WTC11 (cell line): ENCODE measurements around the gene PRKN. TPM values are rescaled to one million over a fixed set of nuclear protein-coding genes. Genes with fewer than 3 reads are reported as not detected.

Experiments
- ATAC-seq: fragments of 200-7000 bp; cut with Tn5 transposase; 2 replicates; pipeline ENCODE4 v1.10.0; 2021; ENCODE audit warnings: mild to moderate bottlenecking, moderate library complexity
- CTCF ChIA-PET: fragments of 300-600 bp; sonication (Branson Sonifier 250); formaldehyde crosslinking; loops from one replicate; lab custom pipeline; 2021; ENCODE audit warnings: antibody characterized with exemption; lab: Charles Lee
- POLR2A ChIA-PET: fragments of 350-600 bp; sonication (Branson Sonifier 250); formaldehyde crosslinking; loops from one replicate; lab custom pipeline; 2021; ENCODE audit warnings: antibody characterized with exemption; lab: Charles Lee
- DNase-seq: peaks from one replicate; pipeline ENCODE4 v3.0.0; 2021; ENCODE audit warnings: low spot score
- H3K27ac Mint-ChIP-seq: 2 replicates; pipeline ENCODE4 v1.8.0; 2021; ENCODE audit warnings: mixed read lengths
- H3K27me3 Mint-ChIP-seq: 2 replicates; pipeline ENCODE4 v1.8.0; 2021; ENCODE audit warnings: low read depth, mild to moderate bottlenecking, moderate library complexity, mixed read lengths
- H3K36me3 Mint-ChIP-seq: 2 replicates; pipeline ENCODE4 v1.8.0; 2021; ENCODE audit warnings: mixed read lengths
- H3K4me1 Mint-ChIP-seq: 2 replicates; pipeline ENCODE4 v1.8.0; 2022; ENCODE audit warnings: mixed read lengths
- H3K4me3 Mint-ChIP-seq: 2 replicates; pipeline ENCODE4 v1.8.0; 2021; ENCODE audit warnings: mild to moderate bottlenecking, moderate library complexity, mixed read lengths
- H3K9me3 Mint-ChIP-seq: 2 replicates; pipeline ENCODE4 v1.8.0; 2021; ENCODE audit warnings: mixed read lengths
- CREB1 ChIP-seq: sonication (generic); formaldehyde crosslinking; IDR thresholded peaks from 2 replicates; pipeline ENCODE4 v1.8.0; 2023; ENCODE audit warnings: mild to moderate bottlenecking, missing genetic modification reagents
- EMX1 ChIP-seq: fragments of 250-450 bp; sonication (Bioruptor Pico); IDR thresholded peaks from 2 replicates; pipeline ENCODE4 v1.8.0; 2021; ENCODE audit warnings: mild to moderate bottlenecking
- ERG ChIP-seq: fragments of 250-450 bp; sonication (Bioruptor Pico); IDR thresholded peaks from 2 replicates; pipeline ENCODE4 v1.8.0; 2021; ENCODE audit warnings: mild to moderate bottlenecking
- GTF2I ChIP-seq: fragments of 250-450 bp; sonication (Bioruptor Pico); conservative IDR thresholded peaks from 2 replicates; pipeline ENCODE4 v1.4.0; 2021; ENCODE audit warnings: mild to moderate bottlenecking
- HMGA2 ChIP-seq: fragments of 250-450 bp; sonication (Bioruptor Pico); IDR thresholded peaks from 2 replicates; pipeline ENCODE4 v1.4.0; 2021; ENCODE audit warnings: mild to moderate bottlenecking, moderate library complexity
- IRF1 ChIP-seq: sonication (generic); formaldehyde crosslinking; IDR thresholded peaks from 2 replicates; pipeline ENCODE4 v1.8.0; 2023; ENCODE audit warnings: missing genetic modification reagents
- IRF2 ChIP-seq: sonication (generic); formaldehyde crosslinking; IDR thresholded peaks from 2 replicates; pipeline ENCODE4 v1.8.0; 2022; ENCODE audit warnings: low read depth, missing genetic modification reagents, borderline replicate concordance
- MYBL2 ChIP-seq: sonication (generic); formaldehyde crosslinking; IDR thresholded peaks from 2 replicates; pipeline ENCODE4 v1.8.1; 2023; ENCODE audit warnings: mild to moderate bottlenecking, moderate library complexity, missing genetic modification reagents
- NFYB ChIP-seq: sonication (generic); formaldehyde crosslinking; conservative IDR thresholded peaks from 2 replicates; pipeline ENCODE4 v1.8.0; 2022; ENCODE audit warnings: low read depth, missing genetic modification reagents
- NR3C1 ChIP-seq: sonication (generic); formaldehyde crosslinking; conservative IDR thresholded peaks from 2 replicates; pipeline ENCODE4 v1.8.1; 2023; ENCODE audit warnings: low read depth, mild to moderate bottlenecking, missing genetic modification reagents
- OVOL2 ChIP-seq: fragments of 250-450 bp; sonication (Bioruptor Pico); IDR thresholded peaks from 2 replicates; pipeline ENCODE4 v1.9.0; 2021; ENCODE audit warnings: mild to moderate bottlenecking, borderline replicate concordance
- PRRX2 ChIP-seq: fragments of 250-450 bp; sonication (Bioruptor Pico); IDR thresholded peaks from 2 replicates; pipeline ENCODE4 v1.8.0; 2021; ENCODE audit warnings: mild to moderate bottlenecking
- RELA ChIP-seq: sonication (generic); formaldehyde crosslinking; IDR thresholded peaks from 2 replicates; pipeline ENCODE4 v1.8.1; 2022; ENCODE audit warnings: missing genetic modification reagents, mild to moderate bottlenecking, borderline replicate concordance
- SMAD4 ChIP-seq: sonication (generic); formaldehyde crosslinking; IDR thresholded peaks from 2 replicates; pipeline ENCODE4 v1.8.0; 2022; ENCODE audit warnings: mild to moderate bottlenecking, missing genetic modification reagents
- SP1 ChIP-seq: sonication (generic); formaldehyde crosslinking; conservative IDR thresholded peaks from 2 replicates; pipeline ENCODE4 v1.8.1; 2022; ENCODE audit warnings: missing genetic modification reagents
- TEAD1 ChIP-seq: sonication (generic); formaldehyde crosslinking; IDR thresholded peaks from 2 replicates; pipeline ENCODE4 v1.8.0; 2022; ENCODE audit warnings: mild to moderate bottlenecking, missing genetic modification reagents
- USF2 ChIP-seq: sonication (generic); formaldehyde crosslinking; IDR thresholded peaks from 2 replicates; pipeline ENCODE4 v1.8.1; 2023; ENCODE audit warnings: mild to moderate bottlenecking, missing genetic modification reagents, moderate library complexity
- ZBTB21 ChIP-seq: sonication (generic); formaldehyde crosslinking; IDR thresholded peaks from 2 replicates; pipeline ENCODE4 v1.8.1; 2023; ENCODE audit warnings: mild to moderate bottlenecking, missing genetic modification reagents, borderline replicate concordance
- ZNF263 ChIP-seq: sonication (generic); formaldehyde crosslinking; IDR thresholded peaks from 2 replicates; pipeline ENCODE4 v1.8.1; 2022; ENCODE audit warnings: low read depth, mild to moderate bottlenecking, moderate library complexity, missing genetic modification reagents
- ZNF317 ChIP-seq: sonication (generic); formaldehyde crosslinking; IDR thresholded peaks from 2 replicates; pipeline ENCODE4 v1.8.1; 2023; ENCODE audit warnings: low read depth, mild to moderate bottlenecking, moderate library complexity, missing genetic modification reagents, borderline replicate concordance
- ZNF423 ChIP-seq: fragments of 250-450 bp; sonication (Bioruptor Pico); IDR thresholded peaks from 2 replicates; pipeline ENCODE4 v2.1.2; 2022; ENCODE audit warnings: mild to moderate bottlenecking, moderate library complexity
- total RNA-seq: library from RNA; stranded (reverse); gene quantifications from 3 replicates; pipeline ENCODE4 v1.2.3, GENCODE V29; 2021
- TF ChIP-seq, protein P1 (sequence below): fragments of 250-450 bp; sonication (Bioruptor Pico); IDR thresholded peaks from 2 replicates; pipeline ENCODE4 v1.9.0; 2021; ENCODE audit warnings: mild to moderate bottlenecking
- TF ChIP-seq, protein P2 (sequence below): sonication (generic); formaldehyde crosslinking; IDR thresholded peaks from 2 replicates; pipeline ENCODE4 v1.8.0; 2022; ENCODE audit warnings: missing genetic modification reagents
- TF ChIP-seq, protein P3 (sequence below): fragments of 200-600 bp; IDR thresholded peaks from 2 replicates; pipeline ENCODE4 v1.8.0; 2022; ENCODE audit warnings: antibody characterized with exemption
- TF ChIP-seq, protein P4 (sequence below): sonication (generic); formaldehyde crosslinking; IDR thresholded peaks from 2 replicates; pipeline ENCODE4 v1.8.1; 2022; ENCODE audit warnings: low read depth, missing genetic modification reagents, borderline replicate concordance
- TF ChIP-seq, protein P5 (sequence below): fragments of 250-450 bp; sonication (Bioruptor Pico); IDR thresholded peaks from 2 replicates; pipeline ENCODE4 v1.9.0; 2021; ENCODE audit warnings: mild to moderate bottlenecking

Gene PRKN
- total RNA-seq, 1 experiment from 2014 or later = 0.59 TPM

DNA sequence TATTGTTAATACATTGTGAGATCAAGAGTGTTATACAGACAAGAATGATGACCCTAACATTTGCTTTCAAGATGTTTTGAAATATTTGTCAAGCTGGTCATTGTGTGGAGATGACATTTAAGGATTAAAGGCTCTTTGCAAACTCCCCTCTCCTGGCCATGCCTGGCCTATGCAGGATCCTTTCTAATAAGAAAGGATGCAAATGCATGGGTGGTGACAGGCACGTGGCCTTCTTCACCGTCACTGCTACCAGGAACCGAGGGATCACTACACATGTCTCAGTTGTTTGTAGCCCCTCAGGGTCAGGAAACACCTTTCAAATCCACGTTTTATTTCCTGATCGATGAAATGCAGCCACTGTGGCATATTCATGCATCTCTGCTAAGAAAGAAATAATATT, 419.7 kb downstream of the PRKN start (continued):
- no peak for TF ChIP-seq ZNF317 (CRISPR knock-in tag)
- no peak for TF ChIP-seq HMGA2
- TF ChIP-seq, protein P1, sequence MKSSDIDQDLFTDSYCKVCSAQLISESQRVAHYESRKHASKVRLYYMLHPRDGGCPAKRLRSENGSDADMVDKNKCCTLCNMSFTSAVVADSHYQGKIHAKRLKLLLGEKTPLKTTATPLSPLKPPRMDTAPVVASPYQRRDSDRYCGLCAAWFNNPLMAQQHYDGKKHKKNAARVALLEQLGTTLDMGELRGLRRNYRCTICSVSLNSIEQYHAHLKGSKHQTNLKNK (CRISPR knock-in tag) = no peak
- no peak for TF ChIP-seq ZNF423 (CRISPR knock-in tag)
- TF ChIP-seq NR3C1 (CRISPR knock-in tag) = no peak
- TF ChIP-seq, protein P2, sequence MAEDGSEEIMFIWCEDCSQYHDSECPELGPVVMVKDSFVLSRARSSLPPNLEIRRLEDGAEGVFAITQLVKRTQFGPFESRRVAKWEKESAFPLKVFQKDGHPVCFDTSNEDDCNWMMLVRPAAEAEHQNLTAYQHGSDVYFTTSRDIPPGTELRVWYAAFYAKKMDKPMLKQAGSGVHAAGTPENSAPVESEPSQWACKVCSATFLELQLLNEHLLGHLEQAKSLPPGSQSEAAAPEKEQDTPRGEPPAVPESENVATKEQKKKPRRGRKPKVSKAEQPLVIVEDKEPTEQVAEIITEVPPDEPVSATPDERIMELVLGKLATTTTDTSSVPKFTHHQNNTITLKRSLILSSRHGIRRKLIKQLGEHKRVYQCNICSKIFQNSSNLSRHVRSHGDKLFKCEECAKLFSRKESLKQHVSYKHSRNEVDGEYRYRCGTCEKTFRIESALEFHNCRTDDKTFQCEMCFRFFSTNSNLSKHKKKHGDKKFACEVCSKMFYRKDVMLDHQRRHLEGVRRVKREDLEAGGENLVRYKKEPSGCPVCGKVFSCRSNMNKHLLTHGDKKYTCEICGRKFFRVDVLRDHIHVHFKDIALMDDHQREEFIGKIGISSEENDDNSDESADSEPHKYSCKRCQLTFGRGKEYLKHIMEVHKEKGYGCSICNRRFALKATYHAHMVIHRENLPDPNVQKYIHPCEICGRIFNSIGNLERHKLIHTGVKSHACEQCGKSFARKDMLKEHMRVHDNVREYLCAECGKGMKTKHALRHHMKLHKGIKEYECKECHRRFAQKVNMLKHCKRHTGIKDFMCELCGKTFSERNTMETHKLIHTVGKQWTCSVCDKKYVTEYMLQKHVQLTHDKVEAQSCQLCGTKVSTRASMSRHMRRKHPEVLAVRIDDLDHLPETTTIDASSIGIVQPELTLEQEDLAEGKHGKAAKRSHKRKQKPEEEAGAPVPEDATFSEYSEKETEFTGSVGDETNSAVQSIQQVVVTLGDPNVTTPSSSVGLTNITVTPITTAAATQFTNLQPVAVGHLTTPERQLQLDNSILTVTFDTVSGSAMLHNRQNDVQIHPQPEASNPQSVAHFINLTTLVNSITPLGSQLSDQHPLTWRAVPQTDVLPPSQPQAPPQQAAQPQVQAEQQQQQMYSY (CRISPR knock-in tag) = no peak
- no peak for TF ChIP-seq GTF2I
- no peak for TF ChIP-seq RELA (CRISPR knock-in tag)
- no peak for TF ChIP-seq ZNF263 (CRISPR knock-in tag)
- no peak for TF ChIP-seq ZBTB21 (CRISPR knock-in tag)
- no peak for TF ChIP-seq ERG

- DNase-seq (no peak), ATAC-seq (no peak)
- ChIA-PET POLR2A (no interaction called here), CTCF (no interaction called here)
- Mint-ChIP-seq H3K36me3 (no peaks in the 10 kb centered on the region), H3K27ac (no peak overlapping the region), H3K4me3 (no peak overlapping the region), H3K27me3 (0 out of 2 replicates have a peak, but pooled peaks cover 3% of the 10 kb centered on the region), H3K9me3 (0 out of 2 replicates have a peak, but pooled peaks cover 5% of the 10 kb centered on the region), H3K4me1 (peaks cover 5% of the 10 kb centered on the region)
- TF ChIP-seq EMX1 (CRISPR knock-in tag) (no peak), CREB1 (CRISPR knock-in tag) (no peak), PRRX2 (CRISPR knock-in tag) (no peak), MYBL2 (CRISPR knock-in tag) (no peak), ZNF263 (CRISPR knock-in tag) (no peak), NFYB (CRISPR knock-in tag) (no peak), IRF1 (CRISPR knock-in tag) (no peak), TEAD1 (CRISPR knock-in tag) (no peak), USF2 (CRISPR knock-in tag) (no peak), OVOL2 (CRISPR knock-in tag) (no peak), SMAD4 (CRISPR knock-in tag) (no peak), SP1 (CRISPR knock-in tag) (no peak), IRF2 (CRISPR knock-in tag) (no peak), RELA (CRISPR knock-in tag) (no peak)
- TF ChIP-seq, protein P3, sequence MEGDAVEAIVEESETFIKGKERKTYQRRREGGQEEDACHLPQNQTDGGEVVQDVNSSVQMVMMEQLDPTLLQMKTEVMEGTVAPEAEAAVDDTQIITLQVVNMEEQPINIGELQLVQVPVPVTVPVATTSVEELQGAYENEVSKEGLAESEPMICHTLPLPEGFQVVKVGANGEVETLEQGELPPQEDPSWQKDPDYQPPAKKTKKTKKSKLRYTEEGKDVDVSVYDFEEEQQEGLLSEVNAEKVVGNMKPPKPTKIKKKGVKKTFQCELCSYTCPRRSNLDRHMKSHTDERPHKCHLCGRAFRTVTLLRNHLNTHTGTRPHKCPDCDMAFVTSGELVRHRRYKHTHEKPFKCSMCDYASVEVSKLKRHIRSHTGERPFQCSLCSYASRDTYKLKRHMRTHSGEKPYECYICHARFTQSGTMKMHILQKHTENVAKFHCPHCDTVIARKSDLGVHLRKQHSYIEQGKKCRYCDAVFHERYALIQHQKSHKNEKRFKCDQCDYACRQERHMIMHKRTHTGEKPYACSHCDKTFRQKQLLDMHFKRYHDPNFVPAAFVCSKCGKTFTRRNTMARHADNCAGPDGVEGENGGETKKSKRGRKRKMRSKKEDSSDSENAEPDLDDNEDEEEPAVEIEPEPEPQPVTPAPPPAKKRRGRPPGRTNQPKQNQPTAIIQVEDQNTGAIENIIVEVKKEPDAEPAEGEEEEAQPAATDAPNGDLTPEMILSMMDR = no peak
- TF ChIP-seq, protein P4, sequence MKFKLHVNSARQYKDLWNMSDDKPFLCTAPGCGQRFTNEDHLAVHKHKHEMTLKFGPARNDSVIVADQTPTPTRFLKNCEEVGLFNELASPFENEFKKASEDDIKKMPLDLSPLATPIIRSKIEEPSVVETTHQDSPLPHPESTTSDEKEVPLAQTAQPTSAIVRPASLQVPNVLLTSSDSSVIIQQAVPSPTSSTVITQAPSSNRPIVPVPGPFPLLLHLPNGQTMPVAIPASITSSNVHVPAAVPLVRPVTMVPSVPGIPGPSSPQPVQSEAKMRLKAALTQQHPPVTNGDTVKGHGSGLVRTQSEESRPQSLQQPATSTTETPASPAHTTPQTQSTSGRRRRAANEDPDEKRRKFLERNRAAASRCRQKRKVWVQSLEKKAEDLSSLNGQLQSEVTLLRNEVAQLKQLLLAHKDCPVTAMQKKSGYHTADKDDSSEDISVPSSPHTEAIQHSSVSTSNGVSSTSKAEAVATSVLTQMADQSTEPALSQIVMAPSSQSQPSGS (CRISPR knock-in tag) = no peak
- TF ChIP-seq, protein P5, sequence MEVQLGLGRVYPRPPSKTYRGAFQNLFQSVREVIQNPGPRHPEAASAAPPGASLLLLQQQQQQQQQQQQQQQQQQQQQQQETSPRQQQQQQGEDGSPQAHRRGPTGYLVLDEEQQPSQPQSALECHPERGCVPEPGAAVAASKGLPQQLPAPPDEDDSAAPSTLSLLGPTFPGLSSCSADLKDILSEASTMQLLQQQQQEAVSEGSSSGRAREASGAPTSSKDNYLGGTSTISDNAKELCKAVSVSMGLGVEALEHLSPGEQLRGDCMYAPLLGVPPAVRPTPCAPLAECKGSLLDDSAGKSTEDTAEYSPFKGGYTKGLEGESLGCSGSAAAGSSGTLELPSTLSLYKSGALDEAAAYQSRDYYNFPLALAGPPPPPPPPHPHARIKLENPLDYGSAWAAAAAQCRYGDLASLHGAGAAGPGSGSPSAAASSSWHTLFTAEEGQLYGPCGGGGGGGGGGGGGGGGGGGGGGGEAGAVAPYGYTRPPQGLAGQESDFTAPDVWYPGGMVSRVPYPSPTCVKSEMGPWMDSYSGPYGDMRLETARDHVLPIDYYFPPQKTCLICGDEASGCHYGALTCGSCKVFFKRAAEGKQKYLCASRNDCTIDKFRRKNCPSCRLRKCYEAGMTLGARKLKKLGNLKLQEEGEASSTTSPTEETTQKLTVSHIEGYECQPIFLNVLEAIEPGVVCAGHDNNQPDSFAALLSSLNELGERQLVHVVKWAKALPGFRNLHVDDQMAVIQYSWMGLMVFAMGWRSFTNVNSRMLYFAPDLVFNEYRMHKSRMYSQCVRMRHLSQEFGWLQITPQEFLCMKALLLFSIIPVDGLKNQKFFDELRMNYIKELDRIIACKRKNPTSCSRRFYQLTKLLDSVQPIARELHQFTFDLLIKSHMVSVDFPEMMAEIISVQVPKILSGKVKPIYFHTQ = no peak
Observed at GRCh38 chr6:162306616-162307015, 420.9 kb downstream of the PRKN start.
